HFF-Myc (cell line): ENCODE data around the gene CASP8AP2.

Experiments used
- DNase-seq: peaks from one replicate; pipeline ENCODE4 v3.0.0-alpha.2; 2011; ENCODE audit warnings: low read depth; ENCODE audit errors: extremely low read depth
- H3K4me3 ChIP-seq: replicated peaks from 2 replicates; pipeline ENCODE4 v1.5.1; 2011; ENCODE audit warnings: low read depth, mild to moderate bottlenecking, control low read depth, low read length
- CTCF ChIP-seq: IDR thresholded peaks from 2 replicates; pipeline ENCODE4 v1.5.1; 2012; ENCODE audit warnings: mild to moderate bottlenecking, low read depth, low read length, control low read depth; ENCODE audit errors: missing control alignments

Gene CASP8AP2

GRCh38 chr6:89859744-89860143 is 30.1 kb downstream of the CASP8AP2 start:
- DNase-seq = no peak
- TF ChIP-seq CTCF = no peak
- H3K4me3 ChIP-seq = no peak overlapping the region

GRCh38 chr6:89862273-89862672 is 32.6 kb downstream of the CASP8AP2 start:
- DNase-seq = no peak
- no peak for TF ChIP-seq CTCF
- no peak overlapping the region for H3K4me3 ChIP-seq

- TF ChIP-seq CTCF = no peak
- no peak for DNase-seq
Measured at GRCh38 chr6:89862698-89863097, 33.0 kb downstream of the CASP8AP2 start.

GRCh38 chr6:89866024-89866678 is 36.5 kb downstream of the CASP8AP2 start:
- DNase-seq = no peak
- no peak for TF ChIP-seq CTCF
- no peak overlapping the region for H3K4me3 ChIP-seq

More at GRCh38 chr6:89862698-89863097, 33.0 kb downstream of the CASP8AP2 start:
- H3K4me3 ChIP-seq = no peak overlapping the region

GRCh38 chr6:89873721-89874120 is 44.0 kb downstream of the CASP8AP2 start:
- no peak for DNase-seq
- H3K4me3 ChIP-seq = no peak overlapping the region
- no peak for TF ChIP-seq CTCF

GRCh38 chr6:89874438-89874837 is 44.8 kb downstream of the CASP8AP2 start:
- DNase-seq = no peak
- no peak overlapping the region for H3K4me3 ChIP-seq
- TF ChIP-seq CTCF = no peak
